Peyer's patch (tissue), 4 donors: Measurements from ENCODE around the gene CHIC2.

ENCODE experiments used
- CTCF ChIP-seq, 6 experiments: fragments of 450-650 bp in 4 of 6; fragments of 200-600 bp in 2 of 6; sonication (generic) in 1 of 6; IDR thresholded peaks; one replicate each; pipeline ENCODE4 v1.5.1; 2017 to 2019; ENCODE audit warnings: antibody characterized with exemption in 6 of 6, mild to moderate bottlenecking in 3 of 6, moderate library complexity in 1 of 6
- POLR2A ChIP-seq, 2 donors: fragments of 450-650 bp; IDR thresholded peaks; one replicate each; pipeline ENCODE4 v1.5.1; 2017; ENCODE audit warnings: antibody characterized with exemption in 2 of 2, mild to moderate bottlenecking in 2 of 2, moderate library complexity in 2 of 2

GRCh38 chr4:54067166-54067565 lies 2.8 kb upstream of the CHIC2 start:
- TF ChIP-seq CTCF (IDR thresholded peaks at IDR 0.05) (no peak), POLR2A (IDR thresholded peaks at IDR 0.05) (no peak)
